H9 (cell line): ENCODE measurements around the gene ZNF296. TPM values are rescaled to one million over a fixed set of nuclear protein-coding genes. Genes with fewer than 3 reads are reported as not detected.

Source experiments
- DNase-seq: peaks from one replicate; pipeline ENCODE4 v3.0.0-alpha.2; 2017
- H2AFZ ChIP-seq: one replicate; pipeline ENCODE4 v1.6.1; 2013; ENCODE audit warnings: mild to moderate bottlenecking, low read length, control low read depth, moderate library complexity
- H2AK5ac ChIP-seq: 2 replicates; pipeline ENCODE4 v1.6.1; 2013; ENCODE audit warnings: low read length, control low read depth, mixed read lengths; ENCODE audit not compliant: insufficient read length
- H2BK120ac ChIP-seq: one replicate; pipeline ENCODE4 v1.6.1; 2013; ENCODE audit warnings: low read depth, mild to moderate bottlenecking, low read length, control low read depth, inconsistent platforms; ENCODE audit not compliant: poor library complexity, severe bottlenecking
- H2BK12ac ChIP-seq: 2 replicates; pipeline ENCODE4 v1.6.1; 2013; ENCODE audit warnings: low read length, control low read depth, mixed read lengths, low read depth; ENCODE audit not compliant: insufficient read length
- H2BK15ac ChIP-seq: 2 replicates; pipeline ENCODE4 v1.6.1; 2013; ENCODE audit warnings: low read depth, low read length, control low read depth
- H2BK20ac ChIP-seq: one replicate; pipeline ENCODE4 v1.6.1; 2013; ENCODE audit warnings: low read depth, mild to moderate bottlenecking, low read length, control low read depth, inconsistent platforms; ENCODE audit not compliant: poor library complexity, severe bottlenecking
- H2BK5ac ChIP-seq: 2 replicates; pipeline ENCODE4 v1.6.1; 2013; ENCODE audit warnings: low read length, control low read depth, mixed read lengths; ENCODE audit not compliant: insufficient read length
- H3K14ac ChIP-seq: 2 replicates; pipeline ENCODE4 v1.6.1; 2013; ENCODE audit warnings: low read length, control low read depth; ENCODE audit not compliant: insufficient read depth
- H3K18ac ChIP-seq: 2 replicates; pipeline ENCODE4 v1.6.1; 2013; ENCODE audit warnings: low read depth, mild to moderate bottlenecking, mixed read lengths, low read length, control low read depth; ENCODE audit not compliant: insufficient read length
- H3K23ac ChIP-seq: 2 replicates; pipeline ENCODE4 v1.6.1; 2013; ENCODE audit warnings: low read length, control low read depth, mixed read lengths, low read depth; ENCODE audit not compliant: insufficient read length
- H3K23me2 ChIP-seq: 2 replicates; pipeline ENCODE4 v1.6.1; 2013; ENCODE audit warnings: low read depth, mild to moderate bottlenecking, mixed read lengths, low read length, control low read depth; ENCODE audit not compliant: insufficient read length, poor library complexity, severe bottlenecking
- H3K27ac ChIP-seq: 2 replicates; pipeline ENCODE4 v1.5.1; 2013; ENCODE audit warnings: low read length, control low read depth, mixed read lengths, low read depth; ENCODE audit not compliant: insufficient read length
- H3K27me3 ChIP-seq: 2 replicates; pipeline ENCODE4 v1.6.1; 2013; ENCODE audit warnings: low read length, control low read depth, inconsistent platforms; ENCODE audit not compliant: insufficient read depth
- H3K4ac ChIP-seq: 2 replicates; pipeline ENCODE4 v1.6.1; 2013; ENCODE audit warnings: low read depth, mild to moderate bottlenecking, control low read depth, inconsistent platforms, low read length, moderate library complexity
- H3K4me1 ChIP-seq: 2 replicates; pipeline ENCODE4 v1.6.1; 2013; ENCODE audit warnings: low read length, control low read depth, inconsistent platforms; ENCODE audit not compliant: insufficient read depth
- H3K4me2 ChIP-seq: 2 replicates; pipeline ENCODE4 v1.6.1; 2013; ENCODE audit warnings: low read length, control low read depth, mixed read lengths; ENCODE audit not compliant: insufficient read length, insufficient read depth
- H3K56ac ChIP-seq: 2 replicates; pipeline ENCODE4 v1.6.1; 2013; ENCODE audit warnings: low read depth, mild to moderate bottlenecking, mixed read lengths, low read length, control low read depth; ENCODE audit not compliant: insufficient read length
- H3K79me1 ChIP-seq: 2 replicates; pipeline ENCODE4 v1.6.1; 2013; ENCODE audit warnings: low read depth, mild to moderate bottlenecking, moderate library complexity, low read length, control low read depth, inconsistent platforms; ENCODE audit not compliant: insufficient read depth, poor library complexity, severe bottlenecking
- H3K79me2 ChIP-seq: 2 replicates; pipeline ENCODE4 v1.6.1; 2013; ENCODE audit warnings: low read length, control low read depth, inconsistent platforms; ENCODE audit not compliant: insufficient read depth
- H3K9ac ChIP-seq: 2 replicates; pipeline ENCODE4 v1.6.1; 2013; ENCODE audit warnings: low read length, control low read depth, mixed read lengths; ENCODE audit not compliant: insufficient read length; ENCODE audit errors: extremely low read depth
- H3K9me3 ChIP-seq: one replicate; pipeline ENCODE4 v1.6.1; 2013; ENCODE audit warnings: low read depth, low read length, inconsistent platforms; ENCODE audit not compliant: control insufficient read depth
- H3T11ph ChIP-seq: one replicate; pipeline ENCODE4 v1.6.1; 2013; ENCODE audit warnings: mild to moderate bottlenecking, low read length, control low read depth, inconsistent platforms
- H4K20me1 ChIP-seq: one replicate; pipeline ENCODE4 v1.6.1; 2013; ENCODE audit not compliant: control insufficient read depth, insufficient read length, insufficient read depth
- H4K5ac ChIP-seq: 2 replicates; pipeline ENCODE4 v1.6.1; 2013; ENCODE audit warnings: low read depth, mild to moderate bottlenecking, mixed read lengths, low read length, control low read depth; ENCODE audit not compliant: insufficient read length
- H4K8ac ChIP-seq: replicated peaks from 2 replicates; pipeline ENCODE4 v1.6.1; 2013; ENCODE audit warnings: low read length, control low read depth, mixed read lengths, low read depth; ENCODE audit not compliant: insufficient read length
- H4K91ac ChIP-seq: 2 replicates; pipeline ENCODE4 v1.6.1; 2013; ENCODE audit warnings: low read depth, mild to moderate bottlenecking, moderate library complexity, mixed read lengths, low read length, control low read depth; ENCODE audit not compliant: insufficient read length
- H3K27ac Mint-ChIP-seq, 3 experiments: 2 replicates in 2 of 3; 3 replicates in 1 of 3; pipeline ENCODE4 v1.8.0; 2020 to 2021; ENCODE audit warnings: mixed read lengths in 3 of 3, mild to moderate bottlenecking in 1 of 3, moderate library complexity in 1 of 3
- H3K27me3 Mint-ChIP-seq: 2 replicates; pipeline ENCODE4 v1.8.0; 2021; ENCODE audit warnings: low read depth, mild to moderate bottlenecking, moderate library complexity, mixed read lengths
- H3K36me3 Mint-ChIP-seq, 3 experiments: 2 replicates in 2 of 3; 3 replicates in 1 of 3; pipeline ENCODE4 v1.8.0; 2020 to 2021; ENCODE audit warnings: low read depth in 3 of 3, mixed read lengths in 3 of 3; ENCODE audit not compliant: insufficient read depth in 1 of 3
- H3K4me1 Mint-ChIP-seq, 2 experiments: 2 replicates each; pipeline ENCODE4 v1.8.0; 2020; ENCODE audit warnings: mixed read lengths in 2 of 2
- H3K4me3 Mint-ChIP-seq, 2 experiments: 2 replicates in 1 of 2; 3 replicates in 1 of 2; pipeline ENCODE4 v1.8.0; 2020 to 2021; ENCODE audit warnings: mild to moderate bottlenecking in 2 of 2, mixed read lengths in 2 of 2, moderate library complexity in 1 of 2
- H3K9me3 Mint-ChIP-seq, 2 experiments: 2 replicates in 1 of 2; 3 replicates in 1 of 2; pipeline ENCODE4 v1.8.0; 2020; ENCODE audit warnings: mild to moderate bottlenecking in 2 of 2, mixed read lengths in 2 of 2, moderate library complexity in 1 of 2
- CTCF ChIP-seq: fragments of 200-600 bp; sonication (generic); conservative IDR thresholded peaks from 3 replicates; pipeline ENCODE4 v1.8.0; 2021; ENCODE audit warnings: antibody characterized with exemption, mild to moderate bottlenecking
- WGBS: extraction: QIAGEN DNeasy Blood & Tissue Kit; methylation state at CpG from one replicate; pipeline ENCODE4 v1.1.7; 2013; ENCODE audit warnings: missing lambda C conversion rate, low lambda C conversion rate, mixed read lengths; ENCODE audit not compliant: insufficient read length; ENCODE audit errors: extremely low coverage; 5-methylcytosine and 5-hydroxymethylcytosine counted together
- total RNA-seq: library from RNA; stranded (reverse); gene quantifications from 2 replicates; pipeline ENCODE4 v1.2.1, GENCODE V29; 2021

Gene ZNF296
- total RNA-seq, 1 experiment from 2014 or later, result 14.8 TPM

DNA sequence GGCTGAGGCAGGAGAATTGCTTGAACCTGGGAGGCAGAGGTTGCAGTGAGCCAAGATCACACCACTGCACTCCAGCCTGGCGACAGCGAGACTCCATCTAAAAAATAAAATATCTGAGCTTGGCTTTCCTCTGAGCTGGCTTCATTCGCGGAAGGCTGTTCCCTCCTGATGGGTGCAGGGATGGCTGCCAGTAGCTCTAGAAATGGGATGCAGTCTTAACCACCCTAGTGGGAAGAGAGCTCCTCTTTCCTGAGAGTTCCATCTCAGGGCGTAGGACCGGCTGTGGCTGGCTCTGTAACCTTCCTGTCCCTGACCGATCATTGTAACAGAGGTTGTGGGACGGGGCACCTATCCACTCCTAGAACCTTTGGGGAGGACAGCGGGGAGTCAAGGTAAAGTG, 49.1 kb upstream of the ZNF296 start:
- no peaks in the 10 kb centered on the region; the same call in 1 of the 2 replicates for H3K79me2 ChIP-seq

More for the DNA sequence above, 49.1 kb upstream of the ZNF296 start:
- Histone ChIP-seq H3K4me2 (no peak overlapping the region), H3K9me3 (no peaks in the 10 kb centered on the region), H3K23ac (no peak overlapping the region), H4K91ac (no peak overlapping the region), H3K4ac (no peak overlapping the region), H3K79me1 (peaks cover 6% of the 10 kb centered on the region), H2AFZ (no peak overlapping the region), H3K4me1 (no peaks in the 10 kb centered on the region), H3K27ac (no peak overlapping the region), H3K23me2 (no peaks in the 10 kb centered on the region), H3K14ac (no peak overlapping the region), H3K9ac (no peak overlapping the region), H2AK5ac (no peak overlapping the region), H3K27me3 (no peaks in the 10 kb centered on the region), H3T11ph (no peak overlapping the region), H2BK120ac (no peak overlapping the region), H2BK15ac (no peak overlapping the region), H2BK5ac (no peak overlapping the region), H4K8ac (no peak overlapping the region), H4K5ac (no peak overlapping the region), H4K20me1 (no peaks in the 10 kb centered on the region), H3K18ac (no peak overlapping the region), H2BK20ac (no peak overlapping the region), H3K56ac (no peak overlapping the region), H2BK12ac (no peak overlapping the region)
- Mint-ChIP-seq H3K9me3 (no peaks in the 10 kb centered on the region), H3K4me1 (peaks cover 13 to 22% of the 10 kb centered on the region in 2 experiments), H3K27ac (peak overlapping the region in 2 of 3 experiments; percentile 44 to 62; a peak in 2 of 7 replicates), H3K4me3 (no peak overlapping the region), H3K36me3 (peaks cover 0 to under 1% (median 0%) of the 10 kb centered on the region in 3 experiments; a peak in 2 of 7 replicates), H3K27me3 (no peaks in the 10 kb centered on the region)
- DNase-seq, result no peak
- no CpG with 5 or more reads among the region's 9 CpGs for WGBS
- no peak for TF ChIP-seq CTCF
